ENCODE data around the gene THAP10. TPM values are rescaled to one million over a fixed set of nuclear protein-coding genes. Genes with fewer than 3 reads are reported as not detected.
"Not testable (repeated sequence)": the region's sequence is repeated elsewhere in the genome, so short reads cannot be mapped to it uniquely, and the experiment has no call there.

The THAP10 gene
- total and polyA plus RNA-seq, 9 donors, result 1.5 to 3.5 (median 2.3) TPM

- no peaks in the 10 kb centered on the region for H3K36me3 ChIP-seq (ENCODE audit: control insufficient read depth, insufficient read depth, low read length)
- peaks cover 19% of the 10 kb centered on the region for H3K4me1 ChIP-seq (ENCODE audit: control insufficient read depth, insufficient read depth, low read length)
- DNase-seq, result peak; percentile 55
- H3K27me3 ChIP-seq (ENCODE audit: control insufficient read depth, insufficient read depth, low read length), result no peaks in the 10 kb centered on the region
- peak overlapping the region; percentile 83 for H3K27ac ChIP-seq (ENCODE audit: low read length)
- no peaks in the 10 kb centered on the region for H3K9me3 ChIP-seq (replicated peaks; ENCODE audit: control insufficient read depth, low read depth, low read length)
- no peak overlapping the region for H3K4me3 ChIP-seq (ENCODE audit: low read length)
- 67% methylated on average over 1 of the region's 5 CpGs for WGBS (ENCODE audit: insufficient coverage)
Observed at GRCh38 chr15:70866982-70867641, 25.1 kb downstream of the THAP10 start.

- no peaks in the 10 kb centered on the region for H3K27me3 ChIP-seq (ENCODE audit: control insufficient read depth, insufficient read depth, low read length)
- peaks cover 21% of the 10 kb centered on the region for H3K4me1 ChIP-seq (ENCODE audit: control insufficient read depth, insufficient read depth, low read length)
- no peaks in the 10 kb centered on the region for H3K9me3 ChIP-seq (replicated peaks; ENCODE audit: control insufficient read depth, low read depth, low read length)
- H3K36me3 ChIP-seq (ENCODE audit: control insufficient read depth, insufficient read depth, low read length), result no peaks in the 10 kb centered on the region
- no peak overlapping the region for H3K4me3 ChIP-seq (ENCODE audit: low read length)
- no peak for DNase-seq
- WGBS (ENCODE audit: insufficient coverage), result no CpG with 5 or more reads among the region's 4 CpGs
- no peak overlapping the region for H3K27ac ChIP-seq (ENCODE audit: low read length)
Observed at GRCh38 chr15:70863450-70864218, 28.6 kb downstream of the THAP10 start.

- DNase-seq, result no peak
- H3K4me3 ChIP-seq (ENCODE audit: low read length), result no peak overlapping the region
- H3K27me3 ChIP-seq (ENCODE audit: control insufficient read depth, insufficient read depth, low read length), result no peaks in the 10 kb centered on the region
- 85% methylated on average over 5 of the region's 11 CpGs for WGBS (ENCODE audit: insufficient coverage)
- no peak overlapping the region for H3K27ac ChIP-seq (ENCODE audit: low read length)
- peaks cover 29% of the 10 kb centered on the region for H3K4me1 ChIP-seq (ENCODE audit: control insufficient read depth, insufficient read depth, low read length)
- H3K9me3 ChIP-seq (replicated peaks; ENCODE audit: control insufficient read depth, low read depth, low read length), result no peaks in the 10 kb centered on the region
- H3K36me3 ChIP-seq (ENCODE audit: control insufficient read depth, insufficient read depth, low read length), result no peaks in the 10 kb centered on the region
Observed at GRCh38 chr15:70859998-70860397, 32.2 kb downstream of the THAP10 start.

GRCh38 chr15:70859322-70859908, 32.8 kb downstream of the THAP10 start:
- Histone ChIP-seq H3K4me3 (ENCODE audit: low read length) (no peak overlapping the region), H3K9me3 (replicated peaks; ENCODE audit: control insufficient read depth, low read depth, low read length) (no peaks in the 10 kb centered on the region), H3K4me1 (ENCODE audit: control insufficient read depth, insufficient read depth, low read length) (peaks cover 34% of the 10 kb centered on the region), H3K36me3 (ENCODE audit: control insufficient read depth, insufficient read depth, low read length) (no peaks in the 10 kb centered on the region), H3K27ac (ENCODE audit: low read length) (no peak overlapping the region), H3K27me3 (ENCODE audit: control insufficient read depth, insufficient read depth, low read length) (no peaks in the 10 kb centered on the region)
- no peak for DNase-seq
- 63% methylated on average over 14 of the region's 14 CpGs for WGBS (ENCODE audit: insufficient coverage)

GRCh38 chr15:70858614-70859321, 33.5 kb downstream of the THAP10 start:
- H3K36me3 ChIP-seq (ENCODE audit: control insufficient read depth, insufficient read depth, low read length); H3K4me3 ChIP-seq (ENCODE audit: low read length); DNase-seq; H3K27me3 ChIP-seq (ENCODE audit: control insufficient read depth, insufficient read depth, low read length); H3K9me3 ChIP-seq (replicated peaks; ENCODE audit: control insufficient read depth, low read depth, low read length): not testable (repeated sequence)
- WGBS (ENCODE audit: insufficient coverage), result 96% methylated on average over 6 of the region's 9 CpGs
- H3K27ac ChIP-seq (ENCODE audit: low read length), result peak overlapping the region; percentile 29
- peaks cover 35% of the 10 kb centered on the region for H3K4me1 ChIP-seq (ENCODE audit: control insufficient read depth, insufficient read depth, low read length)

GRCh38 chr15:70857562-70858285, 34.5 kb downstream of the THAP10 start:
- no peaks in the 10 kb centered on the region for H3K27me3 ChIP-seq (ENCODE audit: control insufficient read depth, insufficient read depth, low read length)
- no peaks in the 10 kb centered on the region for H3K9me3 ChIP-seq (replicated peaks; ENCODE audit: control insufficient read depth, low read depth, low read length)
- DNase-seq, result peak; percentile 66
- 40% methylated on average over 2 of the region's 3 CpGs for WGBS (ENCODE audit: insufficient coverage)
- no peak overlapping the region for H3K4me3 ChIP-seq (ENCODE audit: low read length)
- peaks cover 38% of the 10 kb centered on the region for H3K4me1 ChIP-seq (ENCODE audit: control insufficient read depth, insufficient read depth, low read length)
- H3K27ac ChIP-seq (ENCODE audit: low read length), result peak overlapping the region; percentile 86
- no peaks in the 10 kb centered on the region for H3K36me3 ChIP-seq (ENCODE audit: control insufficient read depth, insufficient read depth, low read length)

- peaks cover under 1% of the 10 kb centered on the region for H3K36me3 ChIP-seq (ENCODE audit: control insufficient read depth, insufficient read depth, low read length)
- H3K9me3 ChIP-seq (replicated peaks; ENCODE audit: control insufficient read depth, low read depth, low read length), result no peaks in the 10 kb centered on the region
- WGBS (ENCODE audit: insufficient coverage), result 10% methylated on average over 2 of the region's 5 CpGs
- peak overlapping the region; percentile 88 for H3K27ac ChIP-seq (ENCODE audit: low read length)
- no peak overlapping the region for H3K4me3 ChIP-seq (ENCODE audit: low read length)
- H3K27me3 ChIP-seq (ENCODE audit: control insufficient read depth, insufficient read depth, low read length), result no peaks in the 10 kb centered on the region
- peaks cover 43% of the 10 kb centered on the region for H3K4me1 ChIP-seq (ENCODE audit: control insufficient read depth, insufficient read depth, low read length)
- peak; percentile 97 for DNase-seq
Observed at GRCh38 chr15:70856884-70857561, 35.2 kb downstream of the THAP10 start.

GRCh38 chr15:70856177-70856883, 35.9 kb downstream of the THAP10 start:
- peaks cover 7% of the 10 kb centered on the region for H3K36me3 ChIP-seq (ENCODE audit: control insufficient read depth, insufficient read depth, low read length)
- no peaks in the 10 kb centered on the region for H3K27me3 ChIP-seq (ENCODE audit: control insufficient read depth, insufficient read depth, low read length)
- WGBS (ENCODE audit: insufficient coverage), result 23% methylated on average over 3 of the region's 7 CpGs
- peaks cover 46% of the 10 kb centered on the region for H3K4me1 ChIP-seq (ENCODE audit: control insufficient read depth, insufficient read depth, low read length)
- peak overlapping the region; percentile 88 for H3K27ac ChIP-seq (ENCODE audit: low read length)
- no peaks in the 10 kb centered on the region for H3K9me3 ChIP-seq (replicated peaks; ENCODE audit: control insufficient read depth, low read depth, low read length)
- peak; percentile 61 for DNase-seq
- no peak overlapping the region for H3K4me3 ChIP-seq (ENCODE audit: low read length)

- peak; percentile 43 for DNase-seq
- H3K4me1 ChIP-seq (ENCODE audit: control insufficient read depth, insufficient read depth, low read length), result peaks cover 46% of the 10 kb centered on the region
- WGBS (ENCODE audit: insufficient coverage), result no CpG with 5 or more reads among the region's 2 CpGs
- H3K27me3 ChIP-seq (ENCODE audit: control insufficient read depth, insufficient read depth, low read length), result no peaks in the 10 kb centered on the region
- no peak overlapping the region for H3K4me3 ChIP-seq (ENCODE audit: low read length)
- H3K27ac ChIP-seq (ENCODE audit: low read length), result peak overlapping the region; percentile 74
- no peaks in the 10 kb centered on the region for H3K9me3 ChIP-seq (replicated peaks; ENCODE audit: control insufficient read depth, low read depth, low read length)
- H3K36me3 ChIP-seq (ENCODE audit: control insufficient read depth, insufficient read depth, low read length), result peaks cover 7% of the 10 kb centered on the region
Observed at GRCh38 chr15:70855764-70856163, 36.5 kb downstream of the THAP10 start.
